Thyroid gland (tissue), 4 donors: ENCODE data around the gene RMI2. TPM values are rescaled to one million over a fixed set of nuclear protein-coding genes. Genes with fewer than 3 reads are reported as not detected.
"Not testable (repeated sequence)": the region's sequence is repeated elsewhere in the genome, so short reads cannot be mapped to it uniquely, and the experiment has no call there.

Experiments used
- DNase-seq, 2 donors: peaks; one replicate each; pipeline ENCODE4 v3.0.0-alpha.2; 2019
- H3K27ac ChIP-seq, 3 donors: fragments of 200-600 bp; sonication (generic); 1 replicate in 2 of 3; 2 replicates in 1 of 3; pipeline ENCODE4 v1.5.1; 2016 to 2019; ENCODE audit warnings: mild to moderate bottlenecking in 1 of 3, moderate library complexity in 1 of 3
- H3K27me3 ChIP-seq: fragments of 200-600 bp; sonication (generic); one replicate; pipeline ENCODE4 v1.5.1; 2019
- H3K36me3 ChIP-seq, 2 donors: fragments of 200-600 bp; sonication (generic); one replicate each; pipeline ENCODE4 v1.5.1; 2016 to 2019
- H3K4me1 ChIP-seq, 2 donors: fragments of 200-600 bp; sonication (generic); one replicate each; pipeline ENCODE4 v1.5.1; 2017 to 2019
- H3K4me3 ChIP-seq, 3 donors: fragments of 200-600 bp; sonication (generic); replicated peaks in 1 of 3; 1 replicate in 2 of 3; 2 replicates in 1 of 3; pipeline ENCODE4 v1.5.1; 2016; ENCODE audit warnings: mild to moderate bottlenecking in 1 of 3
- H3K9me3 ChIP-seq: fragments of 200-600 bp; sonication (generic); one replicate; pipeline ENCODE4 v1.5.1; 2017
- POLR2A ChIP-seq, 2 donors: fragments of 450-650 bp; IDR thresholded peaks; one replicate each; pipeline ENCODE4 v1.6.1; 2017; ENCODE audit warnings: antibody characterized with exemption in 2 of 2, mild to moderate bottlenecking in 2 of 2, moderate library complexity in 1 of 2
- WGBS, 2 donors: methylation state at CpG; one replicate each; pipeline ENCODE4 v1.1.5; 2017; 5-methylcytosine and 5-hydroxymethylcytosine counted together
- intact Hi-C: fragments of 100-400 bp; cut with DNase I; formaldehyde crosslinking; loops from one replicate; pipeline ENCODE4 v1.15.1; 2023
- total RNA-seq, 4 donors: library from RNA; depleted of rRNA; stranded (reverse); fragments of >200 nt; gene quantifications; one replicate each; pipeline ENCODE4 v1.2.3, GENCODE V29; 2016
- TF ChIP-seq, protein P1 (sequence below), 6 experiments: fragments of 200-600 bp in 3 of 6; fragments of 450-650 bp in 3 of 6; sonication (generic) in 3 of 6; IDR thresholded peaks; one replicate each; pipeline ENCODE4 v1.5.1; 2016 to 2019; ENCODE audit warnings: antibody characterized with exemption in 6 of 6, mild to moderate bottlenecking in 2 of 6, inconsistent platforms in 1 of 6, moderate library complexity in 1 of 6

Gene RMI2
- total RNA-seq, 4 donors from 2014 or later: 2.5 to 2.8 (median 2.6) TPM; not detected in 1

GRCh38 chr16:11298143-11298900 lies 46.9 kb upstream of the RMI2 start:
- H3K27ac ChIP-seq: peak overlapping the region in 2 of 3 donors; percentile 55 to 64
- no peaks in the 10 kb centered on the region for H3K36me3 ChIP-seq
- H3K4me3 ChIP-seq: no peak overlapping the region
- TF ChIP-seq, protein P1, sequence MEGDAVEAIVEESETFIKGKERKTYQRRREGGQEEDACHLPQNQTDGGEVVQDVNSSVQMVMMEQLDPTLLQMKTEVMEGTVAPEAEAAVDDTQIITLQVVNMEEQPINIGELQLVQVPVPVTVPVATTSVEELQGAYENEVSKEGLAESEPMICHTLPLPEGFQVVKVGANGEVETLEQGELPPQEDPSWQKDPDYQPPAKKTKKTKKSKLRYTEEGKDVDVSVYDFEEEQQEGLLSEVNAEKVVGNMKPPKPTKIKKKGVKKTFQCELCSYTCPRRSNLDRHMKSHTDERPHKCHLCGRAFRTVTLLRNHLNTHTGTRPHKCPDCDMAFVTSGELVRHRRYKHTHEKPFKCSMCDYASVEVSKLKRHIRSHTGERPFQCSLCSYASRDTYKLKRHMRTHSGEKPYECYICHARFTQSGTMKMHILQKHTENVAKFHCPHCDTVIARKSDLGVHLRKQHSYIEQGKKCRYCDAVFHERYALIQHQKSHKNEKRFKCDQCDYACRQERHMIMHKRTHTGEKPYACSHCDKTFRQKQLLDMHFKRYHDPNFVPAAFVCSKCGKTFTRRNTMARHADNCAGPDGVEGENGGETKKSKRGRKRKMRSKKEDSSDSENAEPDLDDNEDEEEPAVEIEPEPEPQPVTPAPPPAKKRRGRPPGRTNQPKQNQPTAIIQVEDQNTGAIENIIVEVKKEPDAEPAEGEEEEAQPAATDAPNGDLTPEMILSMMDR (IDR thresholded peaks at IDR 0.05): no peak
- TF ChIP-seq POLR2A (IDR thresholded peaks at IDR 0.05): no peak
- no peaks in the 10 kb centered on the region for H3K27me3 ChIP-seq
- H3K9me3 ChIP-seq: no peaks in the 10 kb centered on the region
- peaks cover 14 to 27% of the 10 kb centered on the region in 2 donors for H3K4me1 ChIP-seq
- 78 to 93% methylated on average over 5 of the region's 5 CpGs for WGBS, 2 donors
- intact Hi-C loops: no loop called here
- DNase-seq: no peak

DNA sequence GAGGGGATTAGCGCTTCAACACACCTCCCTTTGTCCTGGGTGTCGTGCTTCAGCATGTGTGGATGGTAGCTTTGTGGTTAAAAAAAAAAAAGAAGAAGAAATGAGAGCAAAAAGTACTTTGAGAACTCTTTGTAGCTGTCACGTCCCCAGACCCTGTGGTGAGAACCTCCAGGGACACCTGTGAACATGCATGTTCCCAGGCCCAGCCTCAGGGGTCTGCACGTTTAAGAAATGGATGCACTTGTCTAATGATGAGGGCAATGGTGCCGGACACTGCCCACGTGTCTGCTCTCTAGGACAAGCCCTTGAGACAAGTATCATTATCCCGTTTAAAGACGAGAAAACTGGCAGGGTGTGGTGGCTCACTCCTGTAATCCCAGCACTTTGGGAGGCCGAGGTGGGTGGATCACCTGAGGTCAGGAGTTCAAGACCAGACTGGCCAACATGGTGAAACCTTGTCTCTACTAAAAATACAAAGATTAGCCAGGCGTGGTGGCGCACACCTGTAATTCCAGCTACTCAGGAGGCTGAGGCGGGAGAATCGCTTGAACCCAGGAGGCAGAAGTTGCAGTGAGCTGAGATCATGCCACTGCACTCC lies 46.2 kb upstream of the RMI2 start:
- WGBS, 2 donors: 76 to 78% methylated on average over 13 of the region's 13 CpGs
- H3K27ac ChIP-seq, intact Hi-C loops, H3K27me3 ChIP-seq, H3K36me3 ChIP-seq, H3K9me3 ChIP-seq, DNase-seq, H3K4me3 ChIP-seq: not testable (repeated sequence)
- peaks cover 21 to 32% of the 10 kb centered on the region in 2 donors for H3K4me1 ChIP-seq

DNA sequence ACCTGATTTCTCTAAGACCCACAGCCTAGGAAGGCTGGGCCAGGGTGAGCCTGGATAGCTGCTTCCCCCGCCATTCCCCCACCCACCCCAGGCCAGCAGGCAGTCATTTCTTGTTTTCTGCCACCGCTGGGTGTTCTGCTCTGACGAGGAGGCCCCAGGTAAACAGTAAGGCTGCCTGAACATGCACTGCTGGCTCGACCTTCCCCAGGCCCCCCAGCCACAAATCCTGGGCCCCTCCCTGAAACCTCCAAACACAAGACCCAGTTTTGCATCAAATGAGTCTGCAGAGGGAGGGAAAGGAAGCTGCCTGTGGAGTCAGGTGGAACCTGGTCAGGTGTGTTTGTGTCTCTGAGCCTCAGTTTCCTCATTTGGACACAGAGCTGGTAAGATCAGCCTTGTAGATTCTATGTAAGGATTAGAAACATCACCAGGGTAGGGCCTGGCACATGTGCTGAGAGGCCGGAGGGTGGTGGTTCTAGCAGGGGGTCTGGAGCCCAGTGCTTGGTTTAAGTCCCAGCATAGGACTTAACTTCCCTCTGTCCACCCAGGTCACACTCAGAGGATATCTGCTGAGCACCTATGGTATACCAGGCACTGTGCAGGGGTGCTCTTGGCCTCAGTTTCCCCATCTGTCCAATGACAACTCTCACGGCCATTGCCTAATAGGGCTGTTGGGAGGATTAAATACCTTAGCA lies 45.2 kb upstream of the RMI2 start:
- H3K4me3 ChIP-seq: no peak overlapping the region
- no peak for DNase-seq
- peaks cover 22 to 36% of the 10 kb centered on the region in 2 donors for H3K4me1 ChIP-seq
- no peaks in the 10 kb centered on the region for H3K9me3 ChIP-seq
- TF ChIP-seq, protein P1 (IDR thresholded peaks at IDR 0.05): no peak
- H3K36me3 ChIP-seq: no peaks in the 10 kb centered on the region
- no peaks in the 10 kb centered on the region for H3K27me3 ChIP-seq
- H3K27ac ChIP-seq: no peak overlapping the region
- intact Hi-C loops: no loop called here
- WGBS, 2 donors: 74 to 86% methylated on average over 5 to 6 of the region's 6 CpGs

GRCh38 chr16:11300560-11300892 lies 44.7 kb upstream of the RMI2 start:
- no peak overlapping the region for H3K27ac ChIP-seq
- no peak overlapping the region for H3K4me3 ChIP-seq
- intact Hi-C loops: no loop called here
- no peaks in the 10 kb centered on the region for H3K27me3 ChIP-seq
- H3K9me3 ChIP-seq: no peaks in the 10 kb centered on the region
- WGBS, 2 donors: 91 to 98% methylated on average over 5 to 7 of the region's 7 CpGs
- no peak for TF ChIP-seq POLR2A (IDR thresholded peaks at IDR 0.05)
- TF ChIP-seq, protein P1 (IDR thresholded peaks at IDR 0.05): no peak
- no peak for DNase-seq
- no peaks in the 10 kb centered on the region for H3K36me3 ChIP-seq
- H3K4me1 ChIP-seq: peaks cover 22 to 36% of the 10 kb centered on the region in 2 donors

DNA sequence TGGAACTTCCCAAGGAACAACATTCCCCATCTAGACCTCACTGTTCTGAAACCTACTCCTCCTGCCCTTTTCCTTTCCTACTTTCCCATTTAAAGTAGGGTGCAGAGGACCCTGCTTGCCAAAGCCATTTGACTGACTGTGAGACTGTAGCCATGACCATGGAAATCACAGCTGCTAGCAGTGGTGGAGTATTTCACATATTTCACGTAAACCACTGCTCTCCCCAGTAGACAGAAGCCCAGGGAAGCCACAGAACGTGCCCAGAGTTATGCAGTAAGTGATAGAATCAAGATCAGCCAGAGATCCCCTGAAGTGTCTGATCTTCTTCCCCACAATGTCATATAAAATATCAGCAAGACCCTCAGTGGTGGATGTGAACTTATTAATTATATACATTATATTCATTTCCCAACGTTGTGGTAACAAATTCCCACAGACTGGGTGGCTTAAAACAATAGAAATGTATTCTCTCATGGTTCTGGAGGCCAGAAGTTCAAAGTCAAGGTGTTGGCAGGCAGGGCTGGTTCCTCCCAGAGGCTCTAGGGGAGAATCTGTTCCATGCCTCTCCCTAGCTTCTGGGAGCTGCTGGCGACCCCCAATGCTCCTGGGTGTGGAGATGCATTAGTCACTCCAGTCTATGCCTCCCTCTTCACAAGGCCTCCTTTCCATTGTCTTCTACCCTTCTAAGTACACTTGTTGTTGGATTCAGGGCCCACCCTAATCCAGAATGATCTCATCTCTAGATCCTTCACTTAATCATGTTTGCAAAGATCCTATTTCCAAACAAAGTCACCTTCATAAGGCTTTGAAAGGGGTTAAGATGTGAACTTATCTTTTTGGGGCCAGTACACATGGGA lies 43.4 kb upstream of the RMI2 start:
- Histone ChIP-seq H3K27ac (peak overlapping the region; percentile 76 to 88 (median 83)), H3K36me3 (no peaks in the 10 kb centered on the region), H3K4me1 (peaks cover 22 to 36% of the 10 kb centered on the region in 2 donors), H3K9me3 (no peaks in the 10 kb centered on the region), H3K4me3 (no peak overlapping the region), H3K27me3 (no peaks in the 10 kb centered on the region)
- whole genome bisulfite sequencing, 2 donors: 67 to 83% methylated on average over 4 of the region's 4 CpGs
- DNase-seq: no peak
- no peak for TF ChIP-seq POLR2A (IDR thresholded peaks at IDR 0.05)
- TF ChIP-seq, protein P1 (IDR thresholded peaks at IDR 0.05): no peak
- intact Hi-C loops: no loop called here
